Heart left ventricle (tissue), 13 donors: ENCODE results near the gene CKAP4.

Experiments
- CTCF ChIP-seq, 12 donors: fragments of 200-600 bp; sonication (generic) in 4 of 12; IDR thresholded peaks; one replicate each; pipeline versions ENCODE4 v1.5.0 to v1.8.0; 2018 to 2022; ENCODE audit warnings: antibody characterized with exemption in 12 of 12, mild to moderate bottlenecking in 5 of 12
- POLR2A ChIP-seq, 2 donors: fragments of 450-650 bp; IDR thresholded peaks; one replicate each; pipeline ENCODE4 v1.6.1; 2017; ENCODE audit warnings: antibody characterized with exemption in 2 of 2, mild to moderate bottlenecking in 2 of 2, moderate library complexity in 2 of 2
- donor health status: ischemic (EF 13 %, LVEDD 7.1; RV severe dilation, severe dysfunction).
- donor health status: DM: no; HTN: yes; CAD: no.
- donor health status: DM: no; HTN: no; CAD: no.
- donor health status: ischemic (EF 25% LVEDD 6.9; RV normal size, moderate dysfunction).
- donor health status: ischemic (EF 25% LVEDD 5.7; RV mildly dilated, moderate dysfunction).
- donor health status: ischemic (EF 35%, LVEDD 5.7; RV mildly dilated, moderate dysfunction).
- donor health status: nonischemic (EF 11% LVEDD 7.7; RV severe dilation, severe dysfunction).
- donor health status: DM: yes; HTN: yes; CAD: no.
- donor health status: PGD.
- donor health status: ischemic (EF 29% LVEDD 5.4; RV normal size, mild dysfunction).
- donor health status: nonischemic (EF 23%, LVEDD 6.1; RV moderate dilation, normal function).

GRCh38 chr12:106275458-106275857 lies 27.6 kb upstream of the CKAP4 start:
- no peak for TF ChIP-seq CTCF (IDR thresholded peaks at IDR 0.05)
- no peak for TF ChIP-seq POLR2A (IDR thresholded peaks at IDR 0.05)
